ENCODE results near the gene PLXNA1.

GRCh38 chr3:126945891-126946290 lies 37.0 kb upstream of the PLXNA1 start:
- no peak for TF ChIP-seq CTCF (IDR thresholded peaks at IDR 0.05; ENCODE audit: low read depth, low read length)
- TF ChIP-seq EZH2phosphoT487 (IDR thresholded peaks at IDR 0.05; ENCODE audit: low read depth) = no peak
